IMR-90 (cell line): Measurements from ENCODE around the gene FBXW8. TPM values are rescaled to one million over a fixed set of nuclear protein-coding genes. Genes with fewer than 3 reads are reported as not detected.

Experiments used
- ATAC-seq: fragments of 200-7000 bp; cut with Tn5 transposase; 2 replicates; pipeline ENCODE4 v1.9.1; 2020; ENCODE audit warnings: low read depth, mild to moderate bottlenecking, moderate library complexity
- BruUV-seq: library from RNA; stranded (reverse); fragments of 400-500 nt; replicated peaks from 2 replicates; lab custom pipeline; 2021; lab: Mats Ljungman, UMichigan
- CTCF ChIA-PET: fragments of 300-600 bp; formaldehyde crosslinking; extraction: SDS; loops from one replicate; lab custom pipeline; 2021; ENCODE audit warnings: antibody characterized with exemption; lab: Yijun Ruan, JAX
- POLR2A ChIA-PET: fragments of 300-600 bp; sonication (Branson Sonifier 250); formaldehyde crosslinking; loops from one replicate; lab custom pipeline; 2022; ENCODE audit warnings: antibody characterized with exemption; ENCODE audit not compliant: unreplicated experiment; lab: Charles Lee
- DNase-seq: peaks from one replicate; pipeline ENCODE4 v3.0.0; 2013
- H2AFZ ChIP-seq: replicated peaks from 2 replicates; pipeline ENCODE3; 2013; ENCODE audit warnings: low read length, mild to moderate bottlenecking; ENCODE audit not compliant: poor library complexity
- H2AK5ac ChIP-seq: 2 replicates; pipeline ENCODE4 v1.6.1; 2013; ENCODE audit warnings: low read depth, low read length, inconsistent platforms
- H2AK9ac ChIP-seq: replicated peaks from 2 replicates; pipeline ENCODE3; 2013; ENCODE audit warnings: mild to moderate bottlenecking, low read depth, low read length, moderate library complexity; ENCODE audit not compliant: poor library complexity
- H2BK120ac ChIP-seq: 2 replicates; pipeline ENCODE4 v1.6.1; 2013; ENCODE audit warnings: low read depth, low read length, inconsistent platforms
- H2BK15ac ChIP-seq: 3 replicates; pipeline ENCODE4 v1.6.1; 2013; ENCODE audit warnings: low read depth, low read length, inconsistent platforms
- H2BK20ac ChIP-seq: 2 replicates; pipeline ENCODE4 v1.6.1; 2013; ENCODE audit warnings: low read depth, mild to moderate bottlenecking, inconsistent platforms, low read length, moderate library complexity
- H2BK5ac ChIP-seq: 2 replicates; pipeline ENCODE4 v1.6.1; 2013; ENCODE audit warnings: mild to moderate bottlenecking, low read depth, low read length, inconsistent platforms; ENCODE audit not compliant: poor library complexity, severe bottlenecking
- H3K14ac ChIP-seq: replicated peaks from 2 replicates; pipeline ENCODE4 v1.6.1; 2013; ENCODE audit warnings: low read depth, low read length, inconsistent platforms
- H3K18ac ChIP-seq: 2 replicates; pipeline ENCODE4 v1.6.1; 2013; ENCODE audit warnings: low read depth, low read length, control low read depth
- H3K23ac ChIP-seq: 2 replicates; pipeline ENCODE4 v1.6.1; 2013; ENCODE audit warnings: low read depth, low read length, inconsistent platforms
- H3K27ac ChIP-seq: 2 replicates; pipeline ENCODE4 v1.5.1; 2013; ENCODE audit warnings: mild to moderate bottlenecking, control low read depth, low read length; ENCODE audit not compliant: insufficient read depth
- H3K27me3 ChIP-seq: 2 replicates; pipeline ENCODE4 v1.6.1; 2013; ENCODE audit warnings: low read length; ENCODE audit not compliant: control insufficient read depth, insufficient read depth
- H3K36me3 ChIP-seq: 2 replicates; pipeline ENCODE4 v1.6.1; 2013; ENCODE audit warnings: low read length, mixed read lengths; ENCODE audit not compliant: control insufficient read depth, insufficient read depth
- H3K4ac ChIP-seq: 2 replicates; pipeline ENCODE4 v1.6.1; 2013; ENCODE audit warnings: low read depth, low read length, inconsistent platforms
- H3K4me1 ChIP-seq: 2 replicates; pipeline ENCODE4 v1.6.1; 2013; ENCODE audit warnings: low read length, mixed read lengths; ENCODE audit not compliant: control insufficient read depth, insufficient read depth
- H3K4me2 ChIP-seq: 2 replicates; pipeline ENCODE4 v1.6.1; 2013; ENCODE audit warnings: low read depth, mild to moderate bottlenecking, control low read depth, low read length, moderate library complexity
- H3K4me3 ChIP-seq: 2 replicates; pipeline ENCODE4 v1.5.1; 2013; ENCODE audit warnings: low read depth, mild to moderate bottlenecking, control low read depth, low read length, moderate library complexity; ENCODE audit not compliant: insufficient read depth
- H3K56ac ChIP-seq: 2 replicates; pipeline ENCODE4 v1.6.1; 2013; ENCODE audit warnings: low read length, inconsistent platforms; ENCODE audit not compliant: insufficient read depth; ENCODE audit errors: extremely low read depth
- H3K79me1 ChIP-seq, 2 experiments: 2 replicates each; pipeline ENCODE4 v1.6.1; 2013; ENCODE audit warnings: low read length in 2 of 2, inconsistent platforms in 1 of 2, low read depth in 1 of 2
- H3K9ac ChIP-seq: 2 replicates; pipeline ENCODE4 v1.6.1; 2013; ENCODE audit warnings: low read depth, low read length, control low read depth
- H3K9me1 ChIP-seq: 2 replicates; pipeline ENCODE4 v1.6.1; 2013; ENCODE audit warnings: low read length, inconsistent platforms; ENCODE audit not compliant: insufficient read depth
- H3K9me3 ChIP-seq: 2 replicates; pipeline ENCODE4 v1.6.1; 2013; ENCODE audit warnings: low read length; ENCODE audit not compliant: control insufficient read depth, insufficient read depth
- H4K20me1 ChIP-seq: 2 replicates; pipeline ENCODE4 v1.6.1; 2013; ENCODE audit warnings: low read length, inconsistent platforms; ENCODE audit not compliant: insufficient read depth
- H4K5ac ChIP-seq: 2 replicates; pipeline ENCODE4 v1.6.1; 2013; ENCODE audit warnings: mild to moderate bottlenecking, low read depth, low read length, control low read depth
- H4K8ac ChIP-seq, 2 experiments: 2 replicates each; pipeline ENCODE4 v1.6.1; 2013; ENCODE audit warnings: low read depth in 2 of 2, low read length in 2 of 2, control low read depth in 1 of 2, inconsistent platforms in 1 of 2
- H4K91ac ChIP-seq: 2 replicates; pipeline ENCODE4 v1.6.1; 2013; ENCODE audit warnings: low read depth, low read length, inconsistent platforms; ENCODE audit not compliant: insufficient read depth
- BHLHE40 ChIP-seq: fragments of 150-350 bp; IDR thresholded peaks from 2 replicates; pipeline ENCODE4 v1.6.1; 2016; ENCODE audit warnings: mild to moderate bottlenecking, low read depth, low read length
- CEBPB ChIP-seq: IDR thresholded peaks from 2 replicates; pipeline ENCODE4 v1.6.1; 2012; ENCODE audit warnings: low read depth, low read length, improper control_type of control experiment
- CHD1 ChIP-seq: IDR thresholded peaks from 2 replicates; pipeline ENCODE4 v1.6.1; 2012; ENCODE audit warnings: low read depth, low read length, improper control_type of control experiment
- MAFK ChIP-seq: IDR thresholded peaks from 2 replicates; pipeline ENCODE4 v1.6.1; 2012; ENCODE audit warnings: low read depth, low read length, improper control_type of control experiment
- MAZ ChIP-seq: IDR thresholded peaks from 2 replicates; pipeline ENCODE4 v1.6.1; 2012; ENCODE audit warnings: low read depth, mild to moderate bottlenecking, low read length, improper control_type of control experiment, moderate library complexity, borderline replicate concordance
- MXI1 ChIP-seq: IDR thresholded peaks from 2 replicates; pipeline ENCODE4 v1.6.1; 2012; ENCODE audit warnings: low read depth, mild to moderate bottlenecking, low read length, moderate library complexity, borderline replicate concordance
- NFE2L2 ChIP-seq: fragments of 150-350 bp; IDR thresholded peaks from 2 replicates; pipeline ENCODE4 v1.6.1; 2016; ENCODE audit warnings: low read depth, mild to moderate bottlenecking, low read length
- POLR2A ChIP-seq: IDR thresholded peaks from 2 replicates; pipeline ENCODE4 v1.6.1; 2012; ENCODE audit warnings: mild to moderate bottlenecking, low read depth, low read length
- RAD21 ChIP-seq: IDR thresholded peaks from 2 replicates; pipeline ENCODE4 v1.6.1; 2012; ENCODE audit warnings: low read length, improper control_type of control experiment
- RCOR1 ChIP-seq: IDR thresholded peaks from 2 replicates; pipeline ENCODE4 v1.6.1; 2012; ENCODE audit warnings: mild to moderate bottlenecking, low read length, improper control_type of control experiment; ENCODE audit not compliant: insufficient replicate concordance
- RFX5 ChIP-seq: IDR thresholded peaks from 2 replicates; pipeline ENCODE4 v1.8.0; 2012; ENCODE audit warnings: low read depth, mild to moderate bottlenecking, low read length, moderate library complexity
- SMC3 ChIP-seq: fragments of 150-350 bp; IDR thresholded peaks from 2 replicates; pipeline ENCODE4 v1.6.1; 2016; ENCODE audit warnings: low read depth, mild to moderate bottlenecking, antibody characterized with exemption, low read length, moderate library complexity
- WGBS, 2 experiments: methylation state at CpG; one replicate each; pipeline versions ENCODE4 v1.1.5 to v1.1.7; 2013; ENCODE audit warnings: missing lambda C conversion rate in 2 of 2; ENCODE audit not compliant: insufficient read length in 1 of 2; ENCODE audit errors: extremely low coverage in 2 of 2; 5-methylcytosine and 5-hydroxymethylcytosine counted together
- dilution Hi-C: fragments of 300-500 bp; cut with HindIII; formaldehyde crosslinking; loops from one replicate; pipeline ENCODE4 v1.14.3; 2018; ENCODE audit warnings: low sequenced_read_pairs; ENCODE audit not compliant: unreplicated experiment
- in situ Hi-C: fragments of 300-500 bp; cut with MboI; formaldehyde crosslinking; loops from 3 replicates; pipeline ENCODE4 v1.14.3; 2019; ENCODE audit warnings: low sequenced_read_pairs, inconsistent platforms, mixed read lengths
- intact Hi-C: fragments of 100-400 bp; cut with micrococcal nuclease; formaldehyde crosslinking; loops from 2 replicates; pipeline ENCODE4 v1.10.0; 2022
- polyA plus RNA-seq, 3 experiments: library from polyadenylated mRNA; depleted of rRNA; stranded (reverse); fragments of >200 nt; gene quantifications; 2 replicates each; pipeline ENCODE4 v1.2.3, GENCODE V29; 2012; ENCODE audit warnings: low replicate concordance in 1 of 3
- total RNA-seq: library from RNA; depleted of rRNA; stranded (reverse); fragments of >200 nt; gene quantifications from 2 replicates; pipeline ENCODE4 v1.2.3, GENCODE V29; 2012
- TF ChIP-seq, protein P1 (sequence below): fragments of 150-350 bp; IDR thresholded peaks from 2 replicates; pipeline ENCODE4 v1.6.1; 2016; ENCODE audit warnings: low read depth, mild to moderate bottlenecking, low read length, moderate library complexity, borderline replicate concordance
- TF ChIP-seq, protein P2 (sequence below): conservative IDR thresholded peaks from 2 replicates; pipeline ENCODE4 v1.5.1; 2012; ENCODE audit warnings: mild to moderate bottlenecking, low read depth, low read length, improper control_type of control experiment
- TF ChIP-seq, protein P3 (sequence below): fragments of 150-350 bp; IDR thresholded peaks from 2 replicates; pipeline ENCODE4 v1.6.1; 2017; ENCODE audit warnings: mild to moderate bottlenecking, antibody characterized with exemption, low read length, low read depth

FBXW8 gene
- total and polyA plus RNA-seq, 2 of the 4 experiments (the other 2 are of a cell fraction), result 20.3 to 25.8 TPM

- no peak overlapping the region for H3K4me3 ChIP-seq
- no peak overlapping the region for H4K5ac ChIP-seq
- intact Hi-C loops, result no loop called here
- H2BK15ac ChIP-seq, result no peak overlapping the region
- H3K36me3 ChIP-seq, result peaks cover 24% of the 10 kb centered on the region
- ChIA-PET CTCF (no interaction called here), POLR2A (no interaction called here)
- in situ Hi-C loops, result no loop called here
- H3K27me3 ChIP-seq, result no peaks in the 10 kb centered on the region
- H3K14ac ChIP-seq, result no peak overlapping the region
- H3K27ac ChIP-seq, result no peak overlapping the region
- no peak overlapping the region for H4K91ac ChIP-seq
- H3K4ac ChIP-seq, result no peak overlapping the region
- no peak overlapping the region for H4K8ac ChIP-seq
- no TSS peak for BruUV-seq
- peaks cover 2% of the 10 kb centered on the region; the same call in 1 of the 2 replicates for H3K4me1 ChIP-seq
- peaks cover 12 to 37% of the 10 kb centered on the region in 2 experiments for H3K79me1 ChIP-seq
- ATAC-seq, result no peak
- no peak overlapping the region for H2BK5ac ChIP-seq
- WGBS, 2 experiments, result 100% methylated on average over 1 of the region's 4 CpGs; no CpG with 5 or more reads in 1 of the 2 experiments
- H3K18ac ChIP-seq, result no peak overlapping the region
- H3K9me3 ChIP-seq, result no peaks in the 10 kb centered on the region
- H3K9me1 ChIP-seq, result peaks cover 14% of the 10 kb centered on the region; the same call in 1 of the 2 replicates
- peaks cover 11% of the 10 kb centered on the region; the same call in 1 of the 2 replicates for H4K20me1 ChIP-seq
- no peak overlapping the region for H2BK20ac ChIP-seq
- no peak overlapping the region for H3K4me2 ChIP-seq
- DNase-seq, result no peak
- TF ChIP-seq, protein P1, sequence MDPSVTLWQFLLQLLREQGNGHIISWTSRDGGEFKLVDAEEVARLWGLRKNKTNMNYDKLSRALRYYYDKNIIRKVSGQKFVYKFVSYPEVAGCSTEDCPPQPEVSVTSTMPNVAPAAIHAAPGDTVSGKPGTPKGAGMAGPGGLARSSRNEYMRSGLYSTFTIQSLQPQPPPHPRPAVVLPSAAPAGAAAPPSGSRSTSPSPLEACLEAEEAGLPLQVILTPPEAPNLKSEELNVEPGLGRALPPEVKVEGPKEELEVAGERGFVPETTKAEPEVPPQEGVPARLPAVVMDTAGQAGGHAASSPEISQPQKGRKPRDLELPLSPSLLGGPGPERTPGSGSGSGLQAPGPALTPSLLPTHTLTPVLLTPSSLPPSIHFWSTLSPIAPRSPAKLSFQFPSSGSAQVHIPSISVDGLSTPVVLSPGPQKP, result no peak
- no peak for TF ChIP-seq NFE2L2
- no peak for TF ChIP-seq RFX5
- TF ChIP-seq CEBPB, result no peak
- no peak for TF ChIP-seq MAFK
- TF ChIP-seq, protein P2, sequence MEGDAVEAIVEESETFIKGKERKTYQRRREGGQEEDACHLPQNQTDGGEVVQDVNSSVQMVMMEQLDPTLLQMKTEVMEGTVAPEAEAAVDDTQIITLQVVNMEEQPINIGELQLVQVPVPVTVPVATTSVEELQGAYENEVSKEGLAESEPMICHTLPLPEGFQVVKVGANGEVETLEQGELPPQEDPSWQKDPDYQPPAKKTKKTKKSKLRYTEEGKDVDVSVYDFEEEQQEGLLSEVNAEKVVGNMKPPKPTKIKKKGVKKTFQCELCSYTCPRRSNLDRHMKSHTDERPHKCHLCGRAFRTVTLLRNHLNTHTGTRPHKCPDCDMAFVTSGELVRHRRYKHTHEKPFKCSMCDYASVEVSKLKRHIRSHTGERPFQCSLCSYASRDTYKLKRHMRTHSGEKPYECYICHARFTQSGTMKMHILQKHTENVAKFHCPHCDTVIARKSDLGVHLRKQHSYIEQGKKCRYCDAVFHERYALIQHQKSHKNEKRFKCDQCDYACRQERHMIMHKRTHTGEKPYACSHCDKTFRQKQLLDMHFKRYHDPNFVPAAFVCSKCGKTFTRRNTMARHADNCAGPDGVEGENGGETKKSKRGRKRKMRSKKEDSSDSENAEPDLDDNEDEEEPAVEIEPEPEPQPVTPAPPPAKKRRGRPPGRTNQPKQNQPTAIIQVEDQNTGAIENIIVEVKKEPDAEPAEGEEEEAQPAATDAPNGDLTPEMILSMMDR, result no peak
- TF ChIP-seq POLR2A, result no peak
- no peak for TF ChIP-seq RCOR1
- no peak for TF ChIP-seq MXI1
- TF ChIP-seq BHLHE40, result no peak
- TF ChIP-seq RAD21, result no peak
- no peak for TF ChIP-seq SMC3
- TF ChIP-seq, protein P3, sequence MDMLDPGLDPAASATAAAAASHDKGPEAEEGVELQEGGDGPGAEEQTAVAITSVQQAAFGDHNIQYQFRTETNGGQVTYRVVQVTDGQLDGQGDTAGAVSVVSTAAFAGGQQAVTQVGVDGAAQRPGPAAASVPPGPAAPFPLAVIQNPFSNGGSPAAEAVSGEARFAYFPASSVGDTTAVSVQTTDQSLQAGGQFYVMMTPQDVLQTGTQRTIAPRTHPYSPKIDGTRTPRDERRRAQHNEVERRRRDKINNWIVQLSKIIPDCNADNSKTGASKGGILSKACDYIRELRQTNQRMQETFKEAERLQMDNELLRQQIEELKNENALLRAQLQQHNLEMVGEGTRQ, result no peak
- no peak for TF ChIP-seq CHD1
- no peak for TF ChIP-seq MAZ
- H2AK9ac ChIP-seq, result no peak overlapping the region
- H2BK120ac ChIP-seq, result no peak overlapping the region
- dilution Hi-C loops, result no loop called here
- no peak overlapping the region for H2AFZ ChIP-seq
- no peak overlapping the region for H3K56ac ChIP-seq
- H2AK5ac ChIP-seq, result no peak overlapping the region
- H3K9ac ChIP-seq, result no peak overlapping the region
- H3K23ac ChIP-seq, result no peak overlapping the region
Observed at GRCh38 chr12:116971222-116971621, 60.5 kb downstream of the FBXW8 start.
